Measurements from ENCODE around the gene DDIT4.

DNA sequence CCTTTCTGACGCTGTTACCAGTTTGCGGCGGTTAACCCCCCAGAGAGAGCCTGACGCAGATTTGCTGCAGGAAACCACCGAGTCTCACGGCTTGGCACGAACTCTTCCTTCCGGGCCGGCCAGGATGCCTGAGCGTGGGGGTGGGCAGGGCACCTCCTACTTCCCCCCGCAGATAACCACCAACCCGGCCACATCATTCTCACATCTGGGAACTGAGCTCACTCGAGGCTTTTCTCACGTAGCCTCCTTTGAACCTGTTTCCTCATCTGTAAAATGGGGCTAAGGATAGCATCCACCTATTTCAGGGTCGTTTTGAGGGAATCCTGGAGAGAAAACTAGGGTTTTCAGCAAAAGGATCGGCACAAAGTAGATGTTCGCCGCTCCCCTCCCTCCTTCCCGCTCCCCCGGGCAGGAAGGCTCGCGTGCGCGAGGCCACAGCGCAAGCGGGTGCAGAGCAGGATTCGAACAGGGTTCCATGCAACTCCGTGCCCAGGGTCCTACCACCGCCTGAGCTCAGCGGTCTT, 23.6 kb downstream of the DDIT4 start:
- TF ChIP-seq POLR2A (IDR thresholded peaks at IDR 0.05) = peak; percentile 11
- TF ChIP-seq, protein P1, sequence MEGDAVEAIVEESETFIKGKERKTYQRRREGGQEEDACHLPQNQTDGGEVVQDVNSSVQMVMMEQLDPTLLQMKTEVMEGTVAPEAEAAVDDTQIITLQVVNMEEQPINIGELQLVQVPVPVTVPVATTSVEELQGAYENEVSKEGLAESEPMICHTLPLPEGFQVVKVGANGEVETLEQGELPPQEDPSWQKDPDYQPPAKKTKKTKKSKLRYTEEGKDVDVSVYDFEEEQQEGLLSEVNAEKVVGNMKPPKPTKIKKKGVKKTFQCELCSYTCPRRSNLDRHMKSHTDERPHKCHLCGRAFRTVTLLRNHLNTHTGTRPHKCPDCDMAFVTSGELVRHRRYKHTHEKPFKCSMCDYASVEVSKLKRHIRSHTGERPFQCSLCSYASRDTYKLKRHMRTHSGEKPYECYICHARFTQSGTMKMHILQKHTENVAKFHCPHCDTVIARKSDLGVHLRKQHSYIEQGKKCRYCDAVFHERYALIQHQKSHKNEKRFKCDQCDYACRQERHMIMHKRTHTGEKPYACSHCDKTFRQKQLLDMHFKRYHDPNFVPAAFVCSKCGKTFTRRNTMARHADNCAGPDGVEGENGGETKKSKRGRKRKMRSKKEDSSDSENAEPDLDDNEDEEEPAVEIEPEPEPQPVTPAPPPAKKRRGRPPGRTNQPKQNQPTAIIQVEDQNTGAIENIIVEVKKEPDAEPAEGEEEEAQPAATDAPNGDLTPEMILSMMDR (IDR thresholded peaks at IDR 0.05) = no peak
- TF ChIP-seq POLR2AphosphoS5 (IDR thresholded peaks at IDR 0.05) = peak; percentile 59
